Measurements from ENCODE around the gene TFAP2D. TPM values are rescaled to one million over a fixed set of nuclear protein-coding genes. Genes with fewer than 3 reads are reported as not detected.

The TFAP2D gene
- not detected in 5 replicates for total RNA-seq (2022; extraction: Qiagen RNA extraction)

GRCh38 chr6:50713226-50713625 is at the start of gene TFAP2D:
TSS of gene TFAP2D (plus strand) at chr6:50713526. CDS start at chr6:50714056, 530 bp downstream.

GRCh38 chr6:50818673-50819072 is 105.3 kb downstream of the TFAP2D start, which contains the start of gene TFAP2B:
TSS of gene TFAP2B (plus strand) at chr6:50818871. CDS start at chr6:50818892, 21 bp downstream.

Other genes with a start within 250 kb of the TFAP2D start
- gene TFAP2B, start 105.3 kb downstream of the TFAP2D start, total RNA-seq (2022; extraction: Qiagen RNA extraction): not detected in 5 replicates

All from A549 treated with AZD2906 at 1 μM for 4 hours (cell line).